GM18498 (cell line): ENCODE results near the gene PRR36.

ENCODE experiments used
- ATAC-seq: cut with Tn5 transposase; IDR thresholded peaks from one replicate; pipeline ENCODE4 v1.9.1; 2021; ENCODE audit warnings: mild to moderate bottlenecking, moderate library complexity; ENCODE audit not compliant: unreplicated experiment

PRR36 gene

DNA sequence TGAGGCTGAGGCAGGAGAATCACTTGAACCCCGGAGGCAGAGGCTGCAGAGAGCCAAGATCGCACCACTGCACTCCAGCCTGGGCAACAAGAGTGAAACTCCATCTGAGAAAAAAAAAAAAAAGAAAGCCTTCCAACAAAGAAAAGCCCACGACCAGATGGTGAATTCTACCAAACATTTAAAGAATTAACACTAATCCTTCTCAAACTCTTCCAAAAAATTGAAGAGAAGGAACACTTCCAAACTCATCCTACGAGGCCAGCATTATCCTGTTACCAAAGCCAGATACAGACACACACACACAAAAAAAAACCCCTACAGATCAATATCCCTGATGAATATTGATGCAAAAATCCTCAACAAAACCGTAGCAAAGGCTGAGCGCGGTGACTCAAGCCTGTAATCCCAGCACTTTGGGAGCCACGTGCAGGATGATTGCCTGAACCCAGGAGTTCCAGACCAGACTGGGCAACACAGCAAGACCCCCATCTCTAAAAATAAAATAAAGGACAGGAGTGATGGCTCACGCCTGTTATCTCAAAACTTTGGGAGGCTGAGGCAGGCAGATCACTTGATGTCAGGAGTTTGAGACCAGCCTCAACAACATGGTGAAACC lies 50.4 kb downstream of the PRR36 start:
- ATAC-seq, result no peak

DNA sequence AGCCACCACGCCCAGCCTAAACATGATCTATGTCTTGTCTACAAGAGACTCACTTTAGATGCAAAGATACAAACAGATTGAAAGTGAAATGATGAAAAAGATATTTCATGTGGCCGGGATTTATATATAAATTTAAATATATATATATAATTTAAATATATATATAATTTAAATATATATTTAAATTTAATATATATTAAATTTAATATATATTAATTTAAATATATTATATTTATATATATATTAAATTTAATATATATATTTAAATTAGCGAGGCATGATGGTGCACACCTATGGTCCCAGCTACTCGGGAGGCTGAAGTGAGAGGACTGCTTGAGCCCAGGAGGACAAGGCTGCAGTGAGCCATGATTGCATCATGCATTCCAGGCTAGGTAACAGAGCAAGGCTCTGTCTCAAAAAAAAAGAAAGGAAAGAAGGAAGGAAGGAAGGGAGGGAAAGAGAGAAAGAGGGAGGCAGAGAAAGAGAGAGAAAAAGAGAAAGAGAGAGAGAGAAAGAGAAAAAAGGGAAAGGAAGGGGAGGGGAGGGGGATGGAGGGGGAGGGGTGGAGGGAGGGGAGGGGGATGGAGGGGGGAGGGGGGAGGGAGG lies 51.2 kb downstream of the PRR36 start:
- no peak for ATAC-seq

DNA sequence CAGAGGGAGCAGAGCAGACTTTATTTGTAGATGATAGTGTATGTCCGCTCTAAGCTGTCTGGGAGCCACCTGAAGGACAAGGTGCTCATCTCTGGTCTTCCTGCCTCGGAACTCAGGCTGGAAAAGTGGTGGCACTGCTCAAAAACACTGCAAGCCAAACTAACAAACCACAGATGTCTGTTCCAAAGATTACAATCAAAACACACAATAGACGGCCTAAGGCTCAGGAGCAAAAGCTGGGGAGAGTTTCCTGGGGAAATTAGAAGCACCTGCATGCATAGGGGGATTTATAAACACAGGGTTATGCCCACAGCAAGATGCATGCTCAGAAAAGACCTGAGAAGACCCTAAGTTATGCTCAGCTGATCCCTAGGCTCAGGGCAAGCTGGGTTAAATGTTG lies 53.6 kb downstream of the PRR36 start:
- no peak for ATAC-seq

DNA sequence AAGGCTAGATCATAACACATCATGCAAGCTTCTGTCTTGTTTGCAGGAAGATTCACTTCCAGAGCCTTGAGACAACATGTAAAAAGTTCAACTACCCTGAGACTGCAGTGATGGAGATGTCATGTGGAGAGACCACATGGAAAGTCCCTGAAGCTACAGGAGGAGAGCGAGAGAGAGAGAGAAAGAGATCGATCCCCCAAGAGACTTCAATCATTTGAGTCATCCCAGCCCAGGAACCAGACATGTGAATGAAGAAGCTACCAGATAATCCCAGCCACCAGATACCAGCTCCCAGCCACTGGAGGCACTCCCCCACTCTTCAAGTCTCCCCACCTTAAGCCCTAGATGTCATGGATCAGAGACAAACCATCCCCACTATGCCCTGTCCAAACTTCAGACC lies 54.9 kb downstream of the PRR36 start:
- no peak for ATAC-seq

DNA sequence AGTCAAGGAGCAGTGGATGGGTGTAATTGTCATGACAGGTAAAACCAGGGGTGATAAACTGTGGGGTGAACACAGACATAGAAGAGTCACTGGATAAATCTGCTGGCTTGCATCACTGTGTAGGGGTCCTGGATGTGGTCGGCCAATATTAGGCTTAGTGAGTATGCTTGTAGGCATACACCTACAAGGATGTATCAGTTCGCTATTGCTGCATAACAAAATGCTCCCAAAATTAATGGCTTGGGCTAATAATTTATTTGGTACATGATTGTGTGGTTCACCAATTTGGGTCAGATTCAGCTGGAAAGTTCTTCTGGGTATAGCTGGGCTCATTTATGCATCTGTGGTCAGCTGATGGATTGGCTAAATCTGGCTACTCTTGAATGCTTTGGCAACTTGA lies 55.4 kb downstream of the PRR36 start:
- ATAC-seq, result no peak
